Osteoblast (primary cell): ENCODE measurements around the gene PGC. TPM values are rescaled to one million over a fixed set of nuclear protein-coding genes. Genes with fewer than 3 reads are reported as not detected.

Source experiments
- DNase-seq: peaks from one replicate; pipeline ENCODE4 v3.0.0; 2011; ENCODE audit warnings: low spot score, mixed read lengths; ENCODE audit not compliant: insufficient read length; ENCODE audit errors: missing footprints
- H2AFZ ChIP-seq: 2 replicates; pipeline ENCODE4 v1.6.0; 2011; ENCODE audit warnings: mild to moderate bottlenecking, low read length
- H3K27ac ChIP-seq: 2 replicates; pipeline ENCODE4 v1.5.1; 2011; ENCODE audit warnings: mild to moderate bottlenecking, low read depth, low read length, moderate library complexity
- H3K27me3 ChIP-seq: 2 replicates; pipeline ENCODE4 v1.6.0; 2012; ENCODE audit warnings: mild to moderate bottlenecking, control low read depth, inconsistent platforms, low read length, moderate library complexity; ENCODE audit not compliant: insufficient read depth
- H3K36me3 ChIP-seq: 2 replicates; pipeline ENCODE4 v1.5.1; 2011; ENCODE audit warnings: mild to moderate bottlenecking, low read length, control low read depth, moderate library complexity; ENCODE audit not compliant: insufficient read depth
- H3K4me1 ChIP-seq: 2 replicates; pipeline ENCODE4 v1.5.1; 2011; ENCODE audit warnings: mild to moderate bottlenecking, low read length, control low read depth, moderate library complexity; ENCODE audit not compliant: insufficient read depth
- H3K4me2 ChIP-seq: 2 replicates; pipeline ENCODE4 v1.6.0; 2011; ENCODE audit warnings: mild to moderate bottlenecking, low read length; ENCODE audit not compliant: insufficient read depth
- H3K4me3 ChIP-seq: fragments of 200-600 bp; sonication (generic); 3 replicates; pipeline ENCODE4 v1.5.1; 2012; ENCODE audit warnings: mild to moderate bottlenecking, low read length, inconsistent platforms; ENCODE audit not compliant: insufficient read depth
- H3K79me2 ChIP-seq: 2 replicates; pipeline ENCODE4 v1.6.0; 2012; ENCODE audit warnings: mild to moderate bottlenecking, low read length, control low read depth, inconsistent platforms; ENCODE audit not compliant: insufficient read depth
- H3K9me3 ChIP-seq: 2 replicates; pipeline ENCODE4 v1.5.1; 2011; ENCODE audit warnings: low read depth, low read length, control low read depth
- H4K20me1 ChIP-seq: 2 replicates; pipeline ENCODE4 v1.6.0; 2012; ENCODE audit warnings: mild to moderate bottlenecking, low read length, control low read depth; ENCODE audit not compliant: insufficient read depth
- CTCF ChIP-seq: IDR thresholded peaks from 2 replicates; pipeline ENCODE4 v1.5.1; 2011; ENCODE audit warnings: mild to moderate bottlenecking, low read depth, low read length, moderate library complexity; ENCODE audit errors: extremely low read depth
- total RNA-seq: library from RNA; depleted of rRNA; stranded (reverse); fragments of >200 nt; gene quantifications from 2 replicates; pipeline ENCODE4 v1.2.3, GENCODE V29; 2012

Gene PGC
- total RNA-seq, 1 donor: not detected

- H3K9me3 ChIP-seq: no peaks in the 10 kb centered on the region
- H3K4me1 ChIP-seq: peaks cover 11% of the 10 kb centered on the region
- peaks cover 21% of the 10 kb centered on the region for H3K36me3 ChIP-seq
- peak overlapping the region; percentile 78 for H3K4me3 ChIP-seq
- H3K27me3 ChIP-seq: no peaks in the 10 kb centered on the region
- H2AFZ ChIP-seq: peak overlapping the region; percentile 73
- DNase-seq: peak; percentile 94
- H3K4me2 ChIP-seq: peak overlapping the region; percentile 100
- TF ChIP-seq CTCF: no peak
- H4K20me1 ChIP-seq: no peaks in the 10 kb centered on the region
- peaks cover 22% of the 10 kb centered on the region for H3K79me2 ChIP-seq
- H3K27ac ChIP-seq: no peak overlapping the region
These were observed 38.7 kb upstream of the PGC start for GRCh38 chr6:41785689-41786450.

- H3K36me3 ChIP-seq: peaks cover 15% of the 10 kb centered on the region
- H3K4me1 ChIP-seq: peaks cover 13% of the 10 kb centered on the region
- no peaks in the 10 kb centered on the region for H3K9me3 ChIP-seq
- no peak overlapping the region for H3K27ac ChIP-seq
- H3K79me2 ChIP-seq: peaks cover 20% of the 10 kb centered on the region
- no peak for DNase-seq
- no peak overlapping the region for H3K4me3 ChIP-seq
- H3K27me3 ChIP-seq: no peaks in the 10 kb centered on the region
- TF ChIP-seq CTCF: no peak
- H2AFZ ChIP-seq: no peak overlapping the region
- H4K20me1 ChIP-seq: no peaks in the 10 kb centered on the region
- no peak overlapping the region for H3K4me2 ChIP-seq
These were observed 38.1 kb upstream of the PGC start for GRCh38 chr6:41785254-41785653.

GRCh38 chr6:41784581-41785171 is 37.5 kb upstream of the PGC start:
- Histone ChIP-seq H3K4me1 (peaks cover 13% of the 10 kb centered on the region), H3K9me3 (no peaks in the 10 kb centered on the region), H3K4me3 (no peak overlapping the region), H3K27me3 (no peaks in the 10 kb centered on the region), H3K36me3 (peaks cover 9% of the 10 kb centered on the region), H3K79me2 (peaks cover 17% of the 10 kb centered on the region), H3K4me2 (no peak overlapping the region), H4K20me1 (no peaks in the 10 kb centered on the region), H3K27ac (no peak overlapping the region), H2AFZ (no peak overlapping the region)
- TF ChIP-seq CTCF: no peak
- DNase-seq: peak; percentile 90

- TF ChIP-seq CTCF: no peak
- peaks cover 12% of the 10 kb centered on the region for H3K79me2 ChIP-seq
- H3K4me3 ChIP-seq: no peak overlapping the region
- no peak overlapping the region for H3K4me2 ChIP-seq
- no peaks in the 10 kb centered on the region for H3K9me3 ChIP-seq
- H4K20me1 ChIP-seq: no peaks in the 10 kb centered on the region
- H3K36me3 ChIP-seq: no peaks in the 10 kb centered on the region
- no peak overlapping the region for H3K27ac ChIP-seq
- no peak overlapping the region for H2AFZ ChIP-seq
- H3K27me3 ChIP-seq: no peaks in the 10 kb centered on the region
- peak; percentile 69 for DNase-seq
- peaks cover 21% of the 10 kb centered on the region for H3K4me1 ChIP-seq
These were observed 36.0 kb upstream of the PGC start for GRCh38 chr6:41783106-41783780.
